GM12801 (cell line): ENCODE results near the gene PTPN7.

Experiments
- CTCF ChIP-seq: IDR thresholded peaks from one replicate; pipeline ENCODE4 v1.5.1; 2011; ENCODE audit warnings: control low read depth; ENCODE audit not compliant: insufficient read length; ENCODE audit errors: extremely low read depth

PTPN7 gene

GRCh38 chr1:202143011-202143767, 17.2 kb downstream of the PTPN7 start:
- no peak for TF ChIP-seq CTCF

GRCh38 chr1:202140833-202141232, 19.6 kb downstream of the PTPN7 start:
- no peak for TF ChIP-seq CTCF

- TF ChIP-seq CTCF: peak; percentile 18
Measured at GRCh38 chr1:202135221-202135721, 25.1 kb downstream of the PTPN7 start.

GRCh38 chr1:202134645-202135172, 25.7 kb downstream of the PTPN7 start:
- no peak for TF ChIP-seq CTCF

GRCh38 chr1:202133989-202134388, 26.4 kb downstream of the PTPN7 start:
- TF ChIP-seq CTCF: no peak

GRCh38 chr1:202133496-202133895, 26.9 kb downstream of the PTPN7 start:
- no peak for TF ChIP-seq CTCF

- no peak for TF ChIP-seq CTCF
Measured at GRCh38 chr1:202133001-202133400, 27.4 kb downstream of the PTPN7 start.
